GM18498 (cell line): ENCODE data around the gene SFXN5.

Source experiments
- ATAC-seq: cut with Tn5 transposase; IDR thresholded peaks from one replicate; pipeline ENCODE4 v1.9.1; 2021; ENCODE audit warnings: mild to moderate bottlenecking, moderate library complexity; ENCODE audit not compliant: unreplicated experiment

SFXN5 gene

DNA sequence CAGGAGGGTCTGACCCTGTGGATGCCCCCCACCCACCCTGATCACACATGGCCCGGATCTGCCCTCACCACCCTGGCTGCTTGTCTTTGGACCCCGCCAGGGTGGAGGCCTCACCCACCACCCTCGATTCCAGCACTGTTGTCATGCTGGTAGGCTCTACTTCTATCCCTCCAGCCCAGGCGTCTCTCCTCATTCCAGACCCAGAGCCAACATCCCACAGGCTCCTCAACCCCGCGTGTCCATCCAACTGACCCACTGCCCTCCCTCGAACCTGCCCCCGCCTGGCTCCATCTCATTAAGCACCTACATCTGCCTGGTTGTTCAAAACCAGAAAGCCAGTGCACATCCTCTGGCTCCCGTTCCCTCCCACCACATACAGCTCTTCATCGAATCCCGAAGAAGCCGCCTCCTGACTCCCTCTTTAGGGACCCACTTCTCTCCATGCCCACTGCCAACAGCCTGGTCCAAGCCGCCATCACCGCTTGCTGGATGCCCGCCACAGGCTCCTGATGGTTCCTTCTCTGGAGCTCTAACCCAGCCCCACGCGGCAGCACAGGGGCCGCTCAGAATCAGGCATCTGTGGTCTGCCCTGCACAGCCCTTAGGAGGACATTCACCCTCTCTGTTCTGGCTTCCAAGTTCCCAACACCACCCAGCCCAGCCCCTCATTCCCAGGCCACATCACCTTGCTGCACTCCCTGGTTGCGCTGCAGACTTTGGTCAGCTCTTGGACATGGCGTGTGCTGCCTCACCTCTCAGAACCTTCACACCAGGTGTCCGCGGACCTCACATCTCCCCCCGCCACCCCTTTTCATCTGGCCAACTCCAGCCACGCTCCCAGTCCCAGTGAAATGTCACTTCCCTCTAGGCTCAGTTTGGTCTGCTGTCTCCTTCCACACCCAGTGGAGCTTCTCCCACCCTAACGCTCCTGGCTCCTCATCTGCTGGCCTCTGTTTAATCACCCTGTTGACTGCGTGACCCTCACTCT is 111.2 kb downstream of the SFXN5 start:
- ATAC-seq = no peak

DNA sequence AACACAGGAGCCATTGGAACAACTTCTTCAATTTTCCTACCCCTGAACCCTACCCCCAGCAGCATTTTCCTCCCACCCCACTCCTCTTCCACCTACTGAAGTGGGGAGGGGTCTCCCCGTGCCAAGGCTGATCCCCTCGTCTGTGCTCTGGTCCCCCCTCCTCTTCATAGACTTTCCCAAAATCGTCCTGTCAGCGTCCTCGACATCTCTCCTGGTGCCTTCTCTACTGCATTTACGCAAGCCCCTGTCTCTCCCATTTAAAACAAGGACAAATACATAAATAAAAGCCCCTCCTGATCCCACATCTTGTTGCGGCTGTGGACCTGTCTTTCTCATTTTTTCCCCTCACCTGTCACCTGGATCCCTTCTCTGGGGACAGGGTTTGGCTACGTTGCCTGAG is 112.0 kb downstream of the SFXN5 start:
- ATAC-seq = no peak

DNA sequence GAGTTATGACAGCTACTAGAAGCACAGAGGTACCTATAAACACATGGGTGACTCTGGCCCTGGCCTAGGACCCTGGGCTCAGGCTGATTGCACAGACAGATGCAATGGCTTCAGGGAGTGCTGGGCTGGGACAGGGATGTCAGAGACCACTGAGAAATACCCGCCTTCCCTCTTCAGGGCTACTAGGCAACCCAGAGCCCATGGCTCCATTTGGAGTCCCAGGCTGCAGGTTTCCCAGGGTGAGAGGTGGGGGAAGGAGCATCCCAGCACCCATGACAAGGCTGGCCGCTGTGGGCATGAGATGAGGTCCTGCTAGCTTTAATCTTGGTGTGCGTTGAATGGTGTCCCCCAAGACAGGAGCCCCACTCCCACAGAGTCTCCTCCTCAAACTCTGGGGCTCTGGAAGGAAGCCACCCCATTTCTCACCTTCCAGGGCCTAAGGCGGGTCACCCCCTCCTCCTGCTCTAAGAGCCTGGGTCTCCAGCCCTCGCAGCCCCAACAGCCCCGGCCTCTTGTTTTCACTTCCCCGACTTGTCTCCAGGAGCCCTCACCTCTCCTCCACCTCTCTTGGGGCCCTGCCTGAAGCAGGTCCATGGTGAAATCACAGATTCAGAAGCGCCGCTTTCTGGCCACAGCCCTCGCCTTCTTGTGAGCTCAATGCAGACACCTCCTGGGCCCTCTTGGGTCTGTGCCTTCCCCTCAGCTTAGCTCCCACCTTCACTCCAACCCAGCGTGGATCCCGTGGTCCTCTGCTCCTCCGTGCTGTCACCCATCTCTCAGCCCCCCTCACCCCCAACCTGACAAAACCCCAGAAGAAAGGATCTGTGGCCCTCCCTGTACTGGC is 112.7 kb downstream of the SFXN5 start:
- no peak for ATAC-seq

DNA sequence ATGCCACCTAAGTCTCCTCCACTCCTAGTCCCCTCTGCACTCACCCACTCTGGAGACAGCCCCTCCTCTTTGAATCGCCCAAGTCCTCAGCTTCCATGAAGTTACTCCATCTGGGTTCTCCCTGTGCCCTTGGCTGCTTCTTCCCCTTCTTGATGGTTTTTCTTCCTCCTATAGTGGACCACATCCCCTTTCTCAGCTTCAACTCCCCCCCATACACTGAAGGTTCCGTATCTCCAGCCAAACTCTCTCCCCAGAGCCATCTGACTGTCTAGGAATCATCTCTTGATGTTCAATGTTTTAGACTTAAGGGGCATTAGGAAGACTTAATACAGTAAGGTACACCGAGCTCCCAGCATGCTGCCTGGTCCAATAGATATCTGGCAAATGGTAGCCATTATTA is 114.6 kb downstream of the SFXN5 start:
- no peak for ATAC-seq

DNA sequence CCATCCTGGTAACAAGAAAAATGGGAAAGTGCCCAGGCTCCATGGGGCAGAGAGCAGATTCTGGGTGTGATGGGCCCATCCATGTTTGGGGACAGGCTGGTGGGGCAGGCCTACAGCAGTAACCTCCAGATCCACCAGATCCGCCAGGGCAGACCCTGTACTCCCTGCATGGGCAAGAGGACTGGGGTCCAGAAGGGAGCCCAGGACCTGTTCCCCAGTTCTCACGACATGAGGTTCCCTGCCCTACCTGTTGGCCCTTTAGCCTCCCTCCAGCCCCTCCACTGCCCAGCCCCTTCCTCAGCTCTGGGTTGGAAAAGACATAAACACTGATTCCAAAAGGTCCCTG is 115.5 kb downstream of the SFXN5 start:
- no peak for ATAC-seq

DNA sequence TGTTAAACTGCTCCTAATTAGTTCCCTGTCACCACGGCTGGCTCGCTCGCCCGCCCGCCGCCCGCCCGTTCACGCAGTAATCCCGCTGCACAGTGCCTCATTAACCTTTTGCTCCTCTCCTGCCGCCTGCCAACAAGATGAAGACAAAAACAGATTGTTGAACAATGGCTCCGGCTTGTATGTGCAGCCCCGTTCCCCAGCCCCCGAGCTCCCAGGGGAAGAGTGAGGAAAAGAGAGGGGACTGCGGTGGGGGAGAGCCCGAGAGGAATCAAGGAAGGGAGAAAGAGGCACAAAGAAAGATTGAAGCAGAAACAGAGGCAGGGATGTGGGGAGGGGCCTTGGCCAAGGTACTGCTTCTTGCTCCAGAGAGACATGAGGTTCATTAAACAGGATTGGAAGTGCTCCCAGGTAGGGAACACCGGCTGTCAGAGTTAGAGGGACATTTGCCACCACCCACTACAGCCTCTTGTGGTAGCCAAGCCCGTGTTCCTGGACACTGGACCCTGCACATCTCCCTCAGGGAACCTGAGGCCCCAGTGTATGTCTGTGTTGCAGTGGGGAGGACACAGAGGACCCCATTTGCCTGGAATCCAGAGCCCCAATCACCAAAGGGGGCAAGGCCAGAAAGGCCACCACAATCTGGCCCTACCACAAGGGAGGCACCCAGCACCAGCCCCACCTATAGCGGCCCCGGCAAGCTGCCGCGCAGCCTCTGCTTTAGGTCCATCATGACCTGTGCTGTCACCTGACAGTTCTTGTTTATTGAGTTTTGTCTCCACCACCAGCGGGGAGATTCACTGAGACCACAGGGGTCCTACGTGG is 116.1 kb downstream of the SFXN5 start:
- no peak for ATAC-seq

DNA sequence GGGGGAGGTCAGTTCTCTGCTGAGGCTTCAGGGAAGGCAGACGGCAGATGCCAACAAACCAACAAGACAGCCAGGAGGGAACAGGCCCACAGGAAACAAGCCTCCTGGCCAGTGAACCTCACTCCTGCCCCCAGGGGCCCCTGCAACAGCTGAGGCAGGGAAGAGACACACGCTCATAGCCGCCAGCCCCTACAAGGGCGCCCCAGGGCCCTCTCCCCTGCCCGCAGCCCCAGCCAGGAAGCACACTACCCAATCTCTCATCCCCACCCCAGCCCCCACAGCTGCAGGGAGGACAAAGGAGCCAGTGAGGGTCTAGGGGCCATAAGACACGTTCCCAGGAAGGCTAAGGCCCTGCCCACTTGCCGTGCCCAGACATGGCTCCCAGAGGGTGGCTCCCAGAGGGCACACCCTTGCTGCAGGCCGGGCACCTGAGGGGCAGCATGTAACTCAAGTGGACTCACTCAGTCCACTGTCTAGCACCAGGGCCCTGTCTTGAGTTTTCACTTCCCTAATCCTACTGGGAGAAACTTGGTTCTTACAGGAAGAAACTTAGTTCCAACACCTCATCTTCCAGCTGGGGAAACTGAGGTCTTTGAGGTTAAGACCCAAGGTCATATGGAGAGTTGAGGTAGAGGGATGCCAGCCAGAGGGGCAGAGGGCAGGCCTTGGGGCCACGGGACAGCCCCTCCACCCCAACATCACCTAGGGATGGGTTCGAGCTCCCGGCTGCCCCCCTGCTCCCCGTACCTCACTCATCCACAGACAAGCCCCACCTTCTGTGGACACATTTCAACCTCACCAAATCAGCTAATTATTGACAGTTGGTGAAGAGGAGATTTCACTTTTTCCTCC is 116.9 kb downstream of the SFXN5 start:
- peak; percentile 15 for ATAC-seq

DNA sequence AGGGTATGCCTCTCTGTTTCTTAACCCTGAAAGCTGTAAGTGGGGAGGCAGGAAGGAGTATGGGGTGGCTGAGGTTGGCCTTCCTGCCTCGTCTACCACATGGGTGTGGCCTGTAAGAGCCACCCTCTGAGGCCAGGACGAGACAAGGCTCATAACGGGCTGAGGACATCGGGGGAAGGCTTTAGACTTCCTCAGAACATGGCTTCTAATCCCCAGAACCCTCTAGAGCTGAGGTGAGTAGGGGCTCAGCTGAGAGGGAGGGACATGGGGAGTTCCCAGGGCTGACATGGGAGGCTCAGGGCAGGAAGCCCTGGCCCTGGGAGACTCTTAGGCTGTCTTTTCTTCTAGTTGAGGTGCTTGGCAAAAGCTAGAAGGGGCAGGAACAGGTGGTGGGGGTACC is 117.5 kb downstream of the SFXN5 start:
- peak; percentile 58 for ATAC-seq

DNA sequence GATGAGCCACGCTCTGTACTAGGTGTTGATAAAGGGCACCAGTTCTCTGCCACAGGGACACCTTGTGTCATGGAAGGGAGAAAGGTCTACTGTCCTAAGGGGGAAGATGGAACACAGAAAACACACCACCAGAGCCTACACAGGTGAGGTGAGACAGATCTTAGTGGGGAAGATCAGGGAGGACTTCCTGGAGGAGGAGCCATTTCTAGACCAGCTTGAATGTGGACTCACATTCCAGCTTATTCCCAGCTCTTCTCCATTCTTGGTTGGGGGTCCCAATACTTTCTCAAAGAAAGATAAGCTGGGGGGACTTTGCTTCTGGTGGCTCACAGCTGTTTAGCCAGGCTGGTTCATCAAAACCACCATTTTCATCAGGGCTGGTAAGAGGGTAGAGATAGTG is 118.0 kb downstream of the SFXN5 start:
- ATAC-seq = no peak

DNA sequence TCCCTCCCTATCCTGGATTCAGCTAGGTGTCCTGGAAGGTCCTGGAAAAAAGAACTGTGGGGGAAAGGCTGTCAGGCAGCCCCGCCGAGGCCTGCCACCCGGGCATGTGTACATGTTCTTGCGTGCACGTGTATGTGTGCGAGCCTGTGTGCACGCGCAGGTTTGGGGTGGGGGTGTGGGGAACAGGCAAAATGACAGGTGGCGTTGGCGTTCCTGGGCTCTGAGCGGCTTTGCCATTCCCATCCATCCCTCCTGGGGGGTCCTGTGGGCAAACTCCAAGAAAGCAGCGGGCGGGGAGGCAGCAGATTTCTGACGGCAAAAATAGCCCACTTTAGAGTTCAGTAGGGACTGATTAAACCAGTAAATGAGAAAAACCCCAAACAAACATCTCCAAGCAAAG is 118.6 kb downstream of the SFXN5 start:
- ATAC-seq = no peak

DNA sequence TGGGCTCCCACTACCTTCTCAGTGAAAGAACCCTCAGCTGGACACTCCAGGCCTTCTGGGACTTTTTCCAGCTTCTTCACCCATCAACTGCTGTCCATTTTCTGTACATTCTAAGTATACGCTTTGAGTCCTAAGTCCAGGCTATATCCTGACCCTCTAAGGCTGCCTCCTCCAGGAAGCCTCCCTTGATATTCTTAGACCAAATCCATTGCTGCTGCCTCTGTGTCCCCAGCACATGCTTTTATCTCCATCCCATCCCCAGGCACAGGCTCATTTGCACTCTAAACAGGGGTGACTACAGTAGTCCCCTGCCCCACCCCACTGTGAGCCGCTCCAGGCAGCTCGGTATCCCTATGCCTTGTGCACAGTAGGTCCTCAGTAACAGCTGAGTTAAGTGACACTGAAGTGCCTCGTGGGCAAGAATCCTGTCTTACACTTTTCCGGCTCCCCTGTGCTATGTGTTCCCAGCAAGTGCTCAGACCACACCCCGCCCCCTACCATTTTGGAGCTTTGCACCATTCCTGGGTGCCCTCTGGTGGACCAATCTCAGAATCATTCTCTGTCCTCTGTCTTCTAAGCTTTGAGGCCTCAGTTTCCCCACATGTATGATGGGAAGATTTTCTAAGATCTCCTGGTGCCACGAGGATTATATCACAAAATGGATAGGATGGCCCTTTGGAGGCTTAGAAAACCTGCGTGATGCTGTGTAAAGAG is 119.2 kb downstream of the SFXN5 start:
- no peak for ATAC-seq

DNA sequence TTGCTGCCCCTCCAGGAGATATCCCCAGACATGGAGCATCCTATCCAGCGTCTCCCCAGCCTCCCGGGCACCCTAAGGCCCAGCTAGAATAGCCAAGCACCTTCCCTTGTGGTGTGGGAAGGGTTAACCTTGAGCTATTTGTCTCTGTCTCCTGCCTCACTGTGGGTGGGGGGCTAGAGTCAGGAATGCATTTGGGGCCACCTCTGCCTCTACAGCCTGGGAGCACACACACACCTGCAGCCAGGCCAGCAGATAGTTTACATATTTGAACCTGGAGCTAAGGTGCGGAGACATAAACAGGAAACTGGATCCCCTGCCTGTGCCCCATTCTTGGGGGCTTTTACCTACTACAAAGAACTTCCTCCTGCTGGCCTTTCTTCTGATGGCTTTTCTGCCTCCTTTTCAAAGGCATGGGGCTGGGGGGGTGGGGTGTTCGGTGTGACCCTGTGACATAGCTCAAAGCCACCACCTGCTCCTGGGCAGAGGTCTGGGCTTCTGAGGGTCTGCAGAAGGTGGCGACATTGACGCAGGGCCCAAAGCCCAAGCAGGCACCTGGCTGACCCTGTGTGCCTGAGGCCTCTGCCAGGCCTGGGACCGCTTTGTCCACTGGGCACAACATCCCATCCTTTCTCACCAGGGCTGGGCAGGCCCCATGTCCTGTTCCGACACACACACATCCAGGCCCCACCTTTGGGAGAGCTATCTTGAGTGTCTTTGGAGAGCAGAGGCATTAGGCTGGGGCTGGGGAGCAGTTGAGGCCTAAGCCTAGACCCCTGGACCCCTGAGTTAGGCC is 120.0 kb downstream of the SFXN5 start:
- ATAC-seq = no peak

DNA sequence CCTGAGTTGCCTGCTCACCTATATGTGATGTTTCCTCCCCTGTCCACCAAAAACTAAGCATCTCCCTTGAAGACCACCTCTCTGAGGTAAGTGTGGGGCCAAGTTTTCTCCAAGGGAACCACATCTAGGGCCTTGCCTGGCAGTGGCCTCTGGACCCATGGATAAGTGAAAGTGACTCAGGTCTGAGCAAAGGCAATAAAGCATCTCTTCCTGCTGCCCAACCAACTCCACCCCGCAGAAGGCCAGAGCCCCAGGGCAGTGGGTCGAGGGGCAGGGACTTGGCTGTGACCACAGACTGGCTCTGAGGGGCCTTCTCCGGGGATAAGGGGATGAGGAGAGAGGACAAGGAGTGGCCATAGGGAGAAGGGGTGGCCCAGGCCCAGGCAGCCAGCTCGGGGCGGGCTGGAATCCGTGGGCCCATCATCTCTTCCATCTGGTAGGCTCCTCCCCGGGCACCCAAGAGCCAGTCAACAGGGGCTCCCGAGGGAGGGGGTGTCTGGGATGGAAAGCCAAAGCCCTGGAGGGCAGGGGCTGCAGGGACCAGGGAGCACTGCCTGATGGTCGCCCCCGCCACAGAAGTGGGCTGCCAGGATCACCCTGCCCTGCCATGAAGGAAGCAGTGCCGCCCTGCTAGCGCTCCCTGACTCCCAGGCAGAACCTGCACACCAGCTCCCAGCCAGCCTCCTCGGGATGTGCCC is 120.8 kb downstream of the SFXN5 start:
- ATAC-seq = no peak

DNA sequence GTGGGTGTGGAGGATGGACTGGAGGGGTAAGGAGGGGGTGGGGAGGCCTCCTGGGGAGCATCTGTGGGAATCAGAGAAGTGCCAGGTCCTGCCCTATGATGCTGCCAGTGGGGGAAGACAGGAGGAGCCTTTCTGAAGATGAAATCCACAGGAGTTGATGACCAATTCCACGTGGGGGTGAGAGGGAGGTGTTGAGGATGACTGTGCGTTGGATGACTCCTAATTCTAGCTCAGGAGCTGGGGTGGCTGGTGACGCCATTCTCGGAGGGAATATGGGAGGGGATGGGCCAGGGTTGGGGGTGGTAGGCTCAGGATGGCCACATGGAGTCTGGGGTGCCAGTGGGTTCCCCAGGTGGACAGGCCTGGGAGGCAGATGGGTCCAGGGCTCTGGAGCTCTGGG is 121.9 kb downstream of the SFXN5 start:
- no peak for ATAC-seq

DNA sequence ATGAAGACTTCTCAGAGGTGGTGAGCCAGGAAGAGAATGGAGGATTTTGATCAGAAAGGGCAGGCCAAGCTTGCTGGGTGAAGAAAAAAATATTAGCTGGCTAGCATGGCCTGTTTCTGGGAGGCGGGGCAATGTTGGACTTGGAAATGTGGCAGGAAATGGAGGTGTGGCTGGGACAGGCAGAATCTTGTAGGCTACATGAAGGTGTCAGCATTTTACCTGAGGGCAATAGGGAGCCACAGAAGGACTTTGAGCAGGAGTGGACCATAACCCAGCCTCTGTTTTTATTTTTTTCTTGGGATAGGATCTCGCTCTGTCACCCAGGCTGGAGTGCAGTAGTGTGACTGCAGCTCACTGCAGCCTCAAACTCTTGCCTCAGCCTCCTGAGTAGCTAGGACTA is 122.5 kb downstream of the SFXN5 start:
- no peak for ATAC-seq

DNA sequence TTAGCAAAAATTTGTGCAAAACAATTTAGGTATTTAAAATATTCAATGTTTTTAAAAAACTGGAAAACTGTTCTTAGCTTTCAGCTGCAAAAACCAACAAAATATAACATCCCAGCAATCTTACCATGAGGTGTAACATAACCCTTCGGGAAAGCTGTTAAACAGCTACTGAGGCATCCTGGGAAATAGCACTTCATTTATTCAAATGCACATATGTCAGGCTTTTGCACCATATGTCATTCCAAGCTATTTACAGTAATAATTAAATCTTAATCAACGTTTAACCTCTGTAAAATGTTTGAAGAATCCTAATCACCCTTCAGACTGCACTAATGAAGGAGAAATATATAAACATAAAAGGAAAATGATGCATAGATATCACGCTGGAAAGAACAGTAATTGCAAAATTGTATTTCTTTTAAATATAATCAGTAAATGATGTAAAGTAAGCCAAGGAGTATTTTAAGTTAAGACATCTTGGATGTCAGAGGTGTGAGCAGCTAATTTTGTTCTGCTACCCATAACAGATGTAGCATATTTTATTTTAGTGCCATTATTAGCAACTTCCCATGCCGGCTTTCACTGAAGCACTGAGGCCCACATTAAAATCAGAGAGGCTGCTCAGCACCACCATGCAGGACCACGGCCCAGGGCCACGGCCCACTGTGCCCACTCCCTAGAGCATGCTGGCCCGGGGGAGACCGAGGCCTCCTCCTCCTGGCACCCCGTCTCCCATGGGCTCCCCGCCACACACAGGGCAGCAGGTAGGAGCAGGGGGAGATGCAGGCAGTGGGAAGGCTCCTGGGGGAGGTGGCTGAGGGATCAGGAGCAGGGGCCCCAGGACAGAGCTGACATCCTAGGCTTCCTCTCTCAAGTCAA is 123.3 kb downstream of the SFXN5 start:
- no peak for ATAC-seq

DNA sequence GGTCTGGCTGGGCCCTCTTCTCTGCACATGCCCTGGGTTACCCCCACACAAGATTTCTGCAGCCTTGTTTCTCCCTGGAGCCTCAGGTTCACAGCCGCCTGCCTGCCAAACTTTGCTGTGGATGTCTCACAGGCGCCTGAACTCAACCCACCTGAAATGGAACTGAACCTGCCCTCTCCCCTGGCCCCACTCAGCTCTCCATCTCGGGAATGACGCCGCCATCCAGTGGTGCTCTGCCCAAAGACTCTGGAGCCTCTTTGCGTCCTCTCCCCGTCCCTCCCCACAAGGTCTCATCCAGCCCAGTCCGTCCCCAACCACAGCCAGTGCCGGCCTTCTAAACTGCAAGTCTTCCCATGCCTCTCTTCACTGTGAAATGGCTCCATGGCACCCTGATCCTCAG is 125.0 kb downstream of the SFXN5 start:
- ATAC-seq = no peak
